HCT116 (cell line): ENCODE results near the gene RUNX1. TPM values are rescaled to one million over a fixed set of nuclear protein-coding genes. Genes with fewer than 3 reads are reported as not detected.

Experiments
- ATAC-seq: fragments of 200-7000 bp; cut with Tn5 transposase; 2 replicates; pipeline ENCODE4 v1.9.1; 2020; ENCODE audit warnings: mild to moderate bottlenecking, moderate library complexity
- BruUV-seq: library from RNA; stranded (reverse); fragments of 400-500 nt; replicated peaks from 2 replicates; lab custom pipeline; 2021; lab: Mats Ljungman, UMichigan
- CTCF ChIA-PET: fragments of 300-600 bp; sonication (Branson Sonifier 250); formaldehyde crosslinking; loops from one replicate; lab custom pipeline; 2021; ENCODE audit warnings: antibody characterized with exemption; lab: Charles Lee
- POLR2A ChIA-PET: fragments of 300-600, 350-600 bp; sonication (Branson Sonifier 250); formaldehyde crosslinking; loops from one replicate; lab custom pipeline; 2021; ENCODE audit warnings: antibody characterized with exemption; lab: Charles Lee
- RAD21 ChIA-PET, 2 experiments: fragments of 300-600 bp; sonication (Branson Sonifier 250); formaldehyde crosslinking; loops; one replicate each; lab custom pipeline; 2023; ENCODE audit warnings: low total read pairs in 2 of 2; ENCODE audit not compliant: uncharacterized antibody in 2 of 2, unreplicated experiment in 2 of 2, low non-redundant PET in 1 of 2; lab: Charles Lee
- DNase-seq: peaks from one replicate; pipeline ENCODE4 v3.0.0-alpha.2; 2010; ENCODE audit warnings: low read depth, low spot score
- H2AFZ ChIP-seq: fragments of 200-600 bp; shearing (Covaris generic), sonication (generic); 2 replicates; pipeline ENCODE4 v1.6.1; 2017; ENCODE audit warnings: low read depth, mixed run types, mixed read lengths, antibody characterized with exemption, low read length; ENCODE audit not compliant: poor library complexity, severe bottlenecking
- H3K27ac ChIP-seq: 2 replicates; pipeline ENCODE4 v1.5.1; 2012; ENCODE audit warnings: low read depth, low read length
- H3K27me3 ChIP-seq: fragments of 200-600 bp; sonication (generic); 2 replicates; pipeline ENCODE4 v1.6.1; 2016; ENCODE audit warnings: mixed run types, low read length, mixed read lengths; ENCODE audit not compliant: insufficient read depth
- H3K36me3 ChIP-seq, 2 experiments: fragments of 200-500 bp in 1 of 2; fragments of 200-600 bp in 1 of 2; sonication (Bioruptor generic) in 1 of 2; sonication (generic) in 1 of 2; 2 replicates each; pipeline versions ENCODE4 v1.5.1 to v1.6.1; 2014 to 2016; ENCODE audit warnings: low read length in 2 of 2, inconsistent platforms in 1 of 2, mixed read lengths in 1 of 2, mixed run types in 1 of 2; ENCODE audit not compliant: insufficient read depth in 2 of 2, control insufficient read depth in 1 of 2
- H3K4me1 ChIP-seq, 2 experiments: fragments of 200-600 bp in 1 of 2; sonication (generic) in 1 of 2; 2 replicates each; pipeline versions ENCODE4 v1.5.1 to v1.6.1; 2012 to 2017; ENCODE audit warnings: low read length in 2 of 2, inconsistent platforms in 1 of 2, mild to moderate bottlenecking in 1 of 2, mixed read lengths in 1 of 2, mixed run types in 1 of 2, moderate library complexity in 1 of 2; ENCODE audit not compliant: insufficient read depth in 2 of 2, control insufficient read depth in 1 of 2
- H3K4me2 ChIP-seq: fragments of 200-600 bp; sonication (generic); 2 replicates; pipeline ENCODE4 v1.6.1; 2017; ENCODE audit warnings: mixed run types, low read length, mixed read lengths
- H3K4me3 ChIP-seq, 2 experiments: fragments of 200-600 bp in 1 of 2; sonication (generic) in 1 of 2; replicated peaks in 1 of 2; 2 replicates each; pipeline ENCODE4 v1.5.1; 2011 to 2016; ENCODE audit warnings: low read length in 2 of 2, control low read depth in 1 of 2, low read depth in 1 of 2, mild to moderate bottlenecking in 1 of 2, mixed read lengths in 1 of 2, mixed run types in 1 of 2
- H3K79me2 ChIP-seq: fragments of 200-600 bp; sonication (generic); 2 replicates; pipeline ENCODE4 v1.6.1; 2017; ENCODE audit warnings: mild to moderate bottlenecking, mixed run types, low read length, moderate library complexity, mixed read lengths; ENCODE audit not compliant: insufficient read depth
- H3K9ac ChIP-seq: fragments of 200-600 bp; sonication (generic); 2 replicates; pipeline ENCODE4 v1.6.1; 2016; ENCODE audit warnings: low read length, mixed read lengths
- H3K9me2 ChIP-seq: fragments of 200-600 bp; sonication (generic), shearing (Covaris generic); 2 replicates; pipeline ENCODE4 v1.6.1; 2017; ENCODE audit warnings: mixed run types, mild to moderate bottlenecking, moderate library complexity; ENCODE audit not compliant: insufficient read depth
- H3K9me3 ChIP-seq, 2 experiments: fragments of 200-500 bp in 1 of 2; fragments of 200-600 bp in 1 of 2; sonication (Bioruptor generic) in 1 of 2; sonication (generic) in 1 of 2; 2 replicates each; pipeline ENCODE4 v1.6.1; 2014 to 2017; ENCODE audit warnings: low read length in 2 of 2, mixed read lengths in 2 of 2, inconsistent platforms in 1 of 2, low read depth in 1 of 2, mild to moderate bottlenecking in 1 of 2, mixed run types in 1 of 2, moderate library complexity in 1 of 2; ENCODE audit not compliant: control insufficient read depth in 1 of 2, insufficient read depth in 1 of 2
- H4K20me1 ChIP-seq: fragments of 200-600 bp; sonication (generic), shearing (Covaris generic); 2 replicates; pipeline ENCODE4 v1.6.1; 2017; ENCODE audit warnings: mixed run types, mild to moderate bottlenecking, moderate library complexity; ENCODE audit not compliant: insufficient read depth
- ATF3 ChIP-seq: IDR thresholded peaks from 2 replicates; pipeline ENCODE4 v1.6.1; 2012
- CEBPB ChIP-seq: IDR thresholded peaks from 2 replicates; pipeline ENCODE4 v1.6.1; 2012; ENCODE audit warnings: low read depth
- EGR1 ChIP-seq: IDR thresholded peaks from 2 replicates; pipeline ENCODE4 v1.6.1; 2012; ENCODE audit warnings: low read depth
- ELF1 ChIP-seq: IDR thresholded peaks from 2 replicates; pipeline ENCODE4 v1.6.1; 2012; ENCODE audit warnings: low read depth, borderline replicate concordance
- EZH2 ChIP-seq: fragments of 200-600 bp; sonication (generic); IDR thresholded peaks from 2 replicates; pipeline ENCODE4 v1.6.1; 2017; ENCODE audit warnings: antibody characterized with exemption, mixed run types
- POLR2A ChIP-seq: IDR thresholded peaks from 2 replicates; pipeline ENCODE4 v1.7.0; 2011; ENCODE audit warnings: borderline replicate concordance; ENCODE audit not compliant: insufficient read depth, insufficient read length; ENCODE audit errors: extremely low read depth
- RAD21 ChIP-seq: IDR thresholded peaks from 2 replicates; pipeline ENCODE4 v1.6.1; 2012; ENCODE audit warnings: low read depth, mild to moderate bottlenecking
- REST ChIP-seq: IDR thresholded peaks from 2 replicates; pipeline ENCODE4 v1.6.1; 2012; ENCODE audit warnings: low read depth
- SRF ChIP-seq: IDR thresholded peaks from 2 replicates; pipeline ENCODE4 v1.6.1; 2012; ENCODE audit warnings: low read depth
- YY1 ChIP-seq: IDR thresholded peaks from 2 replicates; pipeline ENCODE4 v1.6.1; 2011; ENCODE audit warnings: low read length, low read depth, moderate library complexity, mild to moderate bottlenecking; ENCODE audit not compliant: insufficient replicate concordance; ENCODE audit errors: extremely low read depth
- ZBTB33 ChIP-seq: IDR thresholded peaks from 2 replicates; pipeline ENCODE4 v1.6.1; 2011; ENCODE audit warnings: mild to moderate bottlenecking, low read length, moderate library complexity; ENCODE audit not compliant: insufficient replicate concordance; ENCODE audit errors: extremely low read depth
- ZFX ChIP-seq: fragments of 450-650 bp; IDR thresholded peaks from 2 replicates; pipeline ENCODE4 v1.6.1; 2017
- intact Hi-C: fragments of 100-400 bp; cut with micrococcal nuclease; formaldehyde crosslinking; loops from 2 replicates; pipeline ENCODE4 v1.10.0; 2022
- total RNA-seq: library from RNA; stranded (reverse); gene quantifications from one replicate; pipeline ENCODE4 v1.2.1, GENCODE V29; 2021; ENCODE audit not compliant: unreplicated experiment

Gene RUNX1
- total RNA-seq, 1 experiment from 2014 or later: 33.5 TPM

GRCh38 chr21:34840693-34841092 is 208.4 kb downstream of the RUNX1 start (continued):
- no peak for TF ChIP-seq REST

- Histone ChIP-seq H3K27ac (no peak overlapping the region), H3K4me1 (peaks cover 49 to 62% of the 10 kb centered on the region in 2 experiments), H3K36me3 (peaks cover under 1 to 13% of the 10 kb centered on the region in 2 experiments; a peak in 2 of 4 replicates), H3K9ac (0 out of 2 replicates have a peak overlapping the region, but pooled peaks have one; percentile 8), H3K9me3 (no peaks in the 10 kb centered on the region), H3K79me2 (peaks cover 27% of the 10 kb centered on the region), H3K4me3 (no peak overlapping the region), H3K4me2 (no peak overlapping the region), H3K9me2 (no peaks in the 10 kb centered on the region), H2AFZ (no peak overlapping the region), H3K27me3 (no peaks in the 10 kb centered on the region), H4K20me1 (no peaks in the 10 kb centered on the region)
- ATAC-seq (no peak), DNase-seq (no peak)
- ChIA-PET CTCF (no interaction called here), RAD21 (no interaction called here), POLR2A (no interaction called here)
- intact Hi-C loops: no loop called here
- BruUV-seq: no TSS peak
- TF ChIP-seq REST: no peak
- no peak for TF ChIP-seq YY1
- no peak for TF ChIP-seq RAD21
- no peak for TF ChIP-seq EZH2
- TF ChIP-seq SRF: no peak
- no peak for TF ChIP-seq ATF3
- TF ChIP-seq ZFX: no peak
- no peak for TF ChIP-seq CEBPB
- no peak for TF ChIP-seq ELF1
- TF ChIP-seq ZBTB33: no peak
- no peak for TF ChIP-seq POLR2A
- no peak for TF ChIP-seq EGR1
Observed at GRCh38 chr21:34838956-34839820, 209.9 kb downstream of the RUNX1 start.
